ENCODE data around the gene NPNT.

- no peak for TF ChIP-seq POLR2A (IDR thresholded peaks at IDR 0.05)
- TF ChIP-seq CTCF (IDR thresholded peaks at IDR 0.05) = no peak
Measured at GRCh38 chr4:105943234-105943633, 48.0 kb downstream of the NPNT start.
